ENCODE results near the gene SLC39A3. TPM values are rescaled to one million over a fixed set of nuclear protein-coding genes. Genes with fewer than 3 reads are reported as not detected.

SLC39A3 gene
- total RNA-seq, 1 experiment from 2014 or later, result 28.2 TPM

GRCh38 chr19:2774083-2774679, 34.4 kb upstream of the SLC39A3 start:
- Mint-ChIP-seq H3K36me3 (ENCODE audit: insufficient read depth, unreplicated experiment) (peaks cover 8% of the 10 kb centered on the region), H3K9me3 (ENCODE audit: low read depth, unreplicated experiment) (no peaks in the 10 kb centered on the region), H3K27ac (ENCODE audit: unreplicated experiment) (no peak overlapping the region), H3K4me1 (ENCODE audit: low read depth, unreplicated experiment) (no peaks in the 10 kb centered on the region), H3K4me3 (ENCODE audit: low read depth, unreplicated experiment) (no peak overlapping the region), H3K27me3 (ENCODE audit: unreplicated experiment) (no peaks in the 10 kb centered on the region)
- DNase-seq, result no peak
- no TSS peak for BruUV-seq (replicated peaks)
- intact Hi-C loops (cut with micrococcal nuclease; ENCODE audit: unreplicated experiment), result no loop called here
- CTCF ChIA-PET, result no interaction called here
- TF ChIP-seq CTCF (IDR thresholded peaks at IDR 0.05; ENCODE audit: unreplicated experiment), result no peak

GRCh38 chr19:2771786-2772674, 32.2 kb upstream of the SLC39A3 start:
- intact Hi-C loops (cut with micrococcal nuclease; ENCODE audit: unreplicated experiment), result no loop called here
- H3K27me3 Mint-ChIP-seq (ENCODE audit: unreplicated experiment), result no peaks in the 10 kb centered on the region
- DNase-seq, result no peak
- no peaks in the 10 kb centered on the region for H3K9me3 Mint-ChIP-seq (ENCODE audit: low read depth, unreplicated experiment)
- CTCF ChIA-PET, result interaction anchor here (0.5 kb wide), 1 partner anchor 875 kb away, joined by 3 read pairs; no protein-coding TSS in a partner anchor
- no peaks in the 10 kb centered on the region for H3K4me1 Mint-ChIP-seq (ENCODE audit: low read depth, unreplicated experiment)
- no peak for TF ChIP-seq CTCF (IDR thresholded peaks at IDR 0.05; ENCODE audit: unreplicated experiment)
- H3K36me3 Mint-ChIP-seq (ENCODE audit: insufficient read depth, unreplicated experiment), result peaks cover 4% of the 10 kb centered on the region
- H3K27ac Mint-ChIP-seq (ENCODE audit: unreplicated experiment), result no peak overlapping the region
- BruUV-seq (replicated peaks), result no TSS peak
- H3K4me3 Mint-ChIP-seq (ENCODE audit: low read depth, unreplicated experiment), result no peak overlapping the region

GRCh38 chr19:2770055-2771013, 30.5 kb upstream of the SLC39A3 start:
- H3K27me3 Mint-ChIP-seq (ENCODE audit: unreplicated experiment), result no peaks in the 10 kb centered on the region
- no peak for TF ChIP-seq CTCF (IDR thresholded peaks at IDR 0.05; ENCODE audit: unreplicated experiment)
- no TSS peak for BruUV-seq (replicated peaks)
- no peaks in the 10 kb centered on the region for H3K9me3 Mint-ChIP-seq (ENCODE audit: low read depth, unreplicated experiment)
- H3K4me1 Mint-ChIP-seq (ENCODE audit: low read depth, unreplicated experiment), result no peaks in the 10 kb centered on the region
- H3K27ac Mint-ChIP-seq (ENCODE audit: unreplicated experiment), result no peak overlapping the region
- CTCF ChIA-PET, result no interaction called here
- peaks cover 13% of the 10 kb centered on the region for H3K36me3 Mint-ChIP-seq (ENCODE audit: insufficient read depth, unreplicated experiment)
- intact Hi-C loops (cut with micrococcal nuclease; ENCODE audit: unreplicated experiment), result no loop called here
- H3K4me3 Mint-ChIP-seq (ENCODE audit: low read depth, unreplicated experiment), result no peak overlapping the region
- no peak for DNase-seq

GRCh38 chr19:2769218-2769617, 29.4 kb upstream of the SLC39A3 start:
- H3K36me3 Mint-ChIP-seq (ENCODE audit: insufficient read depth, unreplicated experiment), result peaks cover 22% of the 10 kb centered on the region
- CTCF ChIA-PET, result interaction anchor here (0.6 kb wide), 1 partner anchor 9 kb away, joined by 4 read pairs; no protein-coding TSS in a partner anchor
- intact Hi-C loops (cut with micrococcal nuclease; ENCODE audit: unreplicated experiment), result no loop called here

More at GRCh38 chr19:2769218-2769617, 29.4 kb upstream of the SLC39A3 start:
- TF ChIP-seq CTCF (IDR thresholded peaks at IDR 0.05; ENCODE audit: unreplicated experiment), result no peak
- no peak overlapping the region for H3K27ac Mint-ChIP-seq (ENCODE audit: unreplicated experiment)
- H3K4me3 Mint-ChIP-seq (ENCODE audit: low read depth, unreplicated experiment), result no peak overlapping the region
- no TSS peak for BruUV-seq (replicated peaks)
- no peaks in the 10 kb centered on the region for H3K9me3 Mint-ChIP-seq (ENCODE audit: low read depth, unreplicated experiment)
- no peaks in the 10 kb centered on the region for H3K4me1 Mint-ChIP-seq (ENCODE audit: low read depth, unreplicated experiment)
- no peak for DNase-seq
- H3K27me3 Mint-ChIP-seq (ENCODE audit: unreplicated experiment), result no peaks in the 10 kb centered on the region
